GM19328 (cell line): Measurements from ENCODE around the gene DYRK3.
"Not testable (repeated sequence)": the region's sequence is repeated elsewhere in the genome, so short reads cannot be mapped to it uniquely, and the experiment has no call there.

Experiments used
- ATAC-seq: cut with Tn5 transposase; IDR thresholded peaks from one replicate; pipeline ENCODE4 v1.9.1; 2021; ENCODE audit warnings: mild to moderate bottlenecking, moderate library complexity; ENCODE audit not compliant: unreplicated experiment

The DYRK3 gene

DNA sequence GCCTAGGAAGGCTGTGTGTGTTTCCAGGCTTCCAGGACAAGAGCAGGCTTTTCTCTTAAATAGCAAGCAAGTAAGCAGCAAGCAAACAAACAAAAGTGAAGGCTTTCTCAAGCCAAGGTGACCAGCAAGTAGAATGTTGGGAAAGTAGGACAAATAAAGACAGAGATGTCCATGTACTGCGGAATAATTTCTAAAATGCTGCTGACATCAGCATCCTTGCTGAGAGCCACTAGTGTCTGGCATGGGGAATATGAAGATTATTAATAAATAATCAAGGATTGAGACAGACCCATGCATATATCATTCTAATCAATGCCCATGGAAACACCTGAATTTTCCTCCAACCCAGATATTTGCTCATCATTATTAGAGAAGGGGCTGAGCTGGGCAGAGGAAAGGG is 6.4 kb upstream of the DYRK3 start:
- no peak for ATAC-seq

DNA sequence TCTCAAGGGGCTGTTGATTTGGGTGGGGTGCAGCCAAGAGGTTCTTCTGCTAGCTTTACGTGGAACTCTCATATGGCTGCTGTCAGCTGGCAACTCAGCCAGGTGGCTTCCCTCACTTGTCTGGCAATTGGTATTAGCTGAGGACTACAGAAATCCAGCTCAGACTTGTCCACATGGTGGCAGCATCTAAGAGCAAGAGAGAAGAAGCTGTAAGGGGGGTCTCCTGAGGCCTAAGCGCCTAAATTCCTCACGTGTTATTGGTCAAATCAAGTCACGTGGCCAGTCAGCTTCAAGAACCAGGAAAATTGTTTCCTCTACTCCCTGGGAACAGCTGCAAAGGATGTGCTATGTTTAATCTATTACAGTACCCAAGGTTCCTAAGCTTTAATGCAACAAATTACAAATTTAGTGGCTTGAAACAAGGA is 4.2 kb upstream of the DYRK3 start:
- ATAC-seq = no peak

DNA sequence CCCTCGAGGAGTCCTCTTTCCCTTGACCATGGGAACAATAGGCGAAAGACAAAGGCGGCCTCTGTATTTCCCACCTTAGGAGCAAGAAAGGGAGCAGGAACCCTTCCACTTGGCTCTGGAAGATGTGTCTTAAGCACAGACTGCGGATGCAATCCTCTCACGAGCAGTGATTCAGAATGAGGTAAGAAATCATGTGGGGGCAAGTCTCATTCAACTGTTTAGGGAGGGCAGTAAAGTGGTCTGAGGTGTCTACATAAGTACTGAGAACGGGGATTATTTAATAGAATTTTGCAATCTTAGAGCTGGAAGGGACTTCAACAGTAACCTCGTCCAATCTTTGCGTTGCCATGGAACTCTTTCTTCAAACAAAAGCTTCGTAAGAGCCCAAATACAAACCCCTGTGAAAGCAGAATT is 1.6 kb upstream of the DYRK3 start:
- no peak for ATAC-seq

DNA sequence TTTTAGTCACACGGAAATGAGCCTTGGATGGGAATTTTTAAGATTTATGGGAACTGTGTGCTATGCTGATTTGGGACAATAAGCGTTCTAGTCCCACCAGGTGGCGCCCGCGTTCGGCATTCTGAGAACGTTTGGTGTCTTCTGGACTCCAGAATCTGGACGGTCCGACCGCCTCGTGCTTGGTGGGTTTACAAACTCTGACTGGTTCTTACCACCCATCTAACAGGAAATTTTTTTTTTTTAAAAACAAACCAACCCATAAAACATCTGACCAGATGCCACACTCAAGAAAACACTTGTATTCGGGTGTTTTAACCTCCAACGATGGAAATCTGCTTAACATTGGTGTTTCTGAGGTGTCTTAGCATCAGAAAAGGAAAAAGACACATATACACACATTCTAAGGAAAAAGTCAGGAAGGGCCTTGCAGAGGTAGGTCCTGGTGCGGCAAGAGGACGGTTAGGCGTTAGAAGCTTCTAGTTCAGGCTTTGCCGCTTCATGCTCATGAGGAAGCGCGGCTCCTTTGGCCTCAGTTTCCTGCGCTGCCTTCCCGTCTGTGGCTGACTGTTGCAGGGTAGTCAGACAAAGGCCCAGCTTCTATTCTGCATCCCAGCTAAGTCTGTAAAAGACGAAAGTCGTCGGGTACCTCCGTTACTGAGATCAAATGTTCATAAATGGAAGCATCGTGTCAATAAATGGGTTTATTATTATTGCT is 814 bp upstream of the DYRK3 start:
- ATAC-seq = no peak

DNA sequence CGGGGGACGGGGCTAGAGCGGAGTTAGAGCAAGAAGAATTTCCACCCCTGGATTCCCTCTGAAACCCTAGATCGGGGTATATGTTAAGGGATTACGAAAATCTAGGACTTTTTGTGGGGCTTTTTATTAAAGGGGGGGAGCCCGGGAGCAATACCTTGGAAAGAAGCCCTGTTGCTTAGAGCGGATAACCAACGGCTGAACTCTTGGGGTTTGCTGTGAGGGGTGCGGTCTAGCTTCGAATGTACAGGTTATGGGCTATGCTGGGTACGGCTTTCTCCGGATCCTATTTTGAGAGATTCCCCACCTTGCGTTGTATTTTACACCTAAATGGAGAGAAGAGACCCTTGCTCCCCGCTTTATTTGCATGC is 626 bp downstream of the DYRK3 start:
- ATAC-seq = no peak

DNA sequence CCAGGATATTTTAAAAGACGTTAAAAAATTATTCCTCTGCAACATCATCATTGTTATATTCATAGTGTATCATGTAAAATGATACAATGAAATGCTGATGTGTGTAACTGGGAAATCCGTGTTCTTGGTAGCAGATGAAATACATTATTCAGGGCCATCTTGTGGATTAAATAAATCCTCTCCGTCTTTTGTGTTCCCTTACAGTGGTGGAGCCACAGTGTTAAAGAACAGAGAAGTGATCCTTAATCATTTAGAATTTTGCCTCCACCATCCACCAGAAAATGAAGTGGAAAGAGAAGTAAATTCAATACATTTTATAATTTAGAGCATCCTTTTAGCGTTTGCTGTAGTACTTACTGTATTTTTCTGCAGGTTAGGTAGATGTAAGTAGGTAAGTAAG is 1.3 kb downstream of the DYRK3 start:
- no peak for ATAC-seq

DNA sequence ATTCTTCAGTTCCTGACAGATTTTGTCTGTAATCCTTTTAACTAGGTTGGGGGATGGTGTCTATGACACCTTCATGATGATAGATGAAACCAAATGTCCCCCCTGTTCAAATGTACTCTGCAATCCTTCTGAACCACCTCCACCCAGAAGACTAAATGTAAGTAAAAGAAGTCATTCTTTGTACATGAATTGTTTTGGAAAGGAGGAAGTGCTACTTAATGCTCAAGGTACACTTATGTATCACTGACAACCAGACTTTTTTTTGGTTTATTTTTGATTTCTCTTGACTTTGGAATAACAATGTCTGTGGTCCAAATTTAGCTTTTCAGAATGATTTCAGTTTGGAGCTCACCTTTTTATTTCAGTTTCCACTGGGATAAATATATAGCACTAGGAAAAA is 2.3 kb downstream of the DYRK3 start:
- ATAC-seq = no peak

DNA sequence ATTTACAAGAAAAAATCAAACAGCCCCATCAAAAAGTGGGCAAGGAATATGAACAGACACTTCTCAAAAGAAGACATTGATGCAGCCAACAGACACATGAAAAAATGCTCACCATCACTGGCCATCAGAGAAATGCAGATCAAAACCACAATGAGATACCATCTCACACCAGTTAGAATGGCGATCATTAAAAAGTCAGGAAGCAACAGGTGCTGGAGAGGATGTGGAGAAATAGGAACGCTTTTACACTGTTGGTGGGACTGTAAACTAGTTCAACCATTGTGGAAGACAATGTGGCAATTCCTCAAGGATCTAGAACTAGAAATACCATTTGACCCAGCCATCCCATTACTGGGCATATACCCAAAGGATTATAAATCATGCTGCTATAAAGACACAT is 6.7 kb downstream of the DYRK3 start:
- ATAC-seq = not testable (repeated sequence)

DNA sequence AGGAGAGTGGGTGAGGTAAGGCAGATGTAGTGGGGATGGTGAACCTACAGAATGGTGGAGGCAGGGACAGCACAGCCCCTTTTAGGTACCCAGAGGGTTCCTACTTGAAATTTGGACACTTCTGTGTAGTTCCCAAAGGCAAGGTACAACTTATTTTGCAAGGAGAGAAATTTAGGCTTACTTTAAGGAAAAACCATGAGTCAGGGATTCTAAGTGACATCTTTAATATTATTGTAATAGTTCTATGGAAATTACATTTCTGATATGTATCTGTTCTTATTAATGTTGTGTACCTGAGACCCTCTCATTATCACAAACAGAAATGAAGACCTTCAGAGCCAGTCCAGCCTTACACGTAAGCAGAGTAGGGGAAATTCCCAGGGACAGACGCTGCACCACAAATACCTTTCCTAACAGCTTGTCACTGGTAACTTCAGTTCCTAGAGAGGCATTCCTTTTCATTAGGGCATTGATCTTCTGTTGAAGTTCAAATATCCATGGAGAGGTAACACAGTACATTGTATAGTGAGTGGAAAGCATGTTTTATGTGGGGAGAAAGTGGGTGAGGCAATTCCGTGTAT is 7.9 kb downstream of the DYRK3 start:
- ATAC-seq = no peak

DNA sequence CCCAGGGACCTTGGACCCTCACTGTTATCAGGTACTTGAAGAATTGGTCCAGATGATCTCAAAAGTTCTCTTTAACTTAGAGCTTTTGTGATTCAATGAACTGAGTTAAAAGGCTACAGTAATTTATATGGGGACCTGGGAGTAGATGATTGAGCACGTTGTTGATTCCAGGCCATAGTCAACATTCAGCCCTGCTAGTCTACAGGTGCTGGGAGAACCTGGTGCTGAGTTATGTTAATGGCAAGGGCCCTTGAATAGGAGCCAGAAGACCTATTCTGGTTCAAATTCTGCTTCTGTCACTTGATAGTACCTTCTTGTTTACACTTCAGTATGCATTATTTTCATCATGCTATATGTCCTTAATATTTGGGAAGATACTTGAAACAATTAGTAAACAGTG is 11.2 kb downstream of the DYRK3 start:
- ATAC-seq = no peak

DNA sequence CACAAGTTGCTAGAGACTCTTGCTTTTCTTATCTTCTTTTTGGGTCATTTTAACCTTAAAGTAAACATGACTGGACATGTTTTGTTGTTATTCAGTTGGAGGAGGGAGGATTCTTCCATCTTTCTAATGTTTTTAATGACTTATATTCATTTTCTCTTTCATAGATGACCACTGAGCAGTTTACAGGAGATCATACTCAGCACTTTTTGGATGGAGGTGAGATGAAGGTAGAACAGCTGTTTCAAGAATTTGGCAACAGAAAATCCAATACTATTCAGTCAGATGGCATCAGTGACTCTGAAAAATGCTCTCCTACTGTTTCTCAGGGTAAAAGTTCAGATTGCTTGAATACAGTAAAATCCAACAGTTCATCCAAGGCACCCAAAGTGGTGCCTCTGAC is 11.9 kb downstream of the DYRK3 start:
- ATAC-seq = no peak

DNA sequence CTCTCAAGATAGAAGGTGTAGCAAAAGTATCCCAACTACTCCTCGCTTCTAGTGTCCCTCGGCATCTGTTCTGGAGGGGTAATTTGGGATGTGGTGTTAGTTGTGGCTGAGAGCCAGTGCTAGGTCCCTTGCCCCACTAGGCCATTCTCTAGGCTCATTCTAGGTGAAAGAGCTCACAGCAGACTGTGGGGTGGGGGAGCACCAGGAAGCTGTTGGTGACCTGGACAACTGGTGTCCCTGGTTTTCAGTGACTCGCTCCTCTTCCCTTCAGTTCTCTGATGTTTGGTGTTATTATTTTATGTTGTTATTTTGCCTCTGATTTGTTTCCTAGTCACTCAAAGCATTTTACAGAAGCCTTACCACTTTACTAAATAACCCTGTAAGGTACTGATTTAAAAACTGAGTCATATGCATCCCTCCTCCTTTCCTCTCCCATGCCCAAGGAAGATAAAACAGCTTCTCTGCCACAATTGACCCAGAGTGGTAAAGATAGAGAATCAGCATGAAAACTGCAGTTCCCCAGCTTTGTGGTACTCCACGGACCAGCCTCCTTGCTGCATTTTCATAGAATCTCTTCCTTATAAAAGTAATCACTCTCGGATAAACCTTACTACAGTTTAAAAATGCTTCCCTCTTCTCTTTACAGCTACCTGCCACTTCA is 14.1 kb downstream of the DYRK3 start:
- ATAC-seq = no peak

DNA sequence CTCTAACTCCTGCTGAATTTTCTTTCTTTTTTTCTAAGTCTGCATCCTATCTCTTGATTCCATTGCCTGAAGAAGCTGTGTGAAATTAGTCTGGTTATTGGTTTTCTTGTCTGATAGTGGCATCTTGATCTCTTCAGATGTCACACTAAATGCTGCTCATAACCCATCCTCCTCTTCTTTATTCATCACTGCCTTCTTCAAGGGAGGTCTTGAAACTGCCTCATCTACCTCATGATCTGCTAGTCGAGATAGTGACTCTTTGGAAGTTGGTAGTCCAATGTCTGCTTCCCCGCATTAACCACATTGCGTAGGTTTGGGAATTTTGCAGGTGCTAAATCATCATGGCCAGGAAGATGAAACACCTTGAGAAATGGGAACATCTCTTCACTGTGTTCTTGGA is 15.7 kb downstream of the DYRK3 start:
- no peak for ATAC-seq

DNA sequence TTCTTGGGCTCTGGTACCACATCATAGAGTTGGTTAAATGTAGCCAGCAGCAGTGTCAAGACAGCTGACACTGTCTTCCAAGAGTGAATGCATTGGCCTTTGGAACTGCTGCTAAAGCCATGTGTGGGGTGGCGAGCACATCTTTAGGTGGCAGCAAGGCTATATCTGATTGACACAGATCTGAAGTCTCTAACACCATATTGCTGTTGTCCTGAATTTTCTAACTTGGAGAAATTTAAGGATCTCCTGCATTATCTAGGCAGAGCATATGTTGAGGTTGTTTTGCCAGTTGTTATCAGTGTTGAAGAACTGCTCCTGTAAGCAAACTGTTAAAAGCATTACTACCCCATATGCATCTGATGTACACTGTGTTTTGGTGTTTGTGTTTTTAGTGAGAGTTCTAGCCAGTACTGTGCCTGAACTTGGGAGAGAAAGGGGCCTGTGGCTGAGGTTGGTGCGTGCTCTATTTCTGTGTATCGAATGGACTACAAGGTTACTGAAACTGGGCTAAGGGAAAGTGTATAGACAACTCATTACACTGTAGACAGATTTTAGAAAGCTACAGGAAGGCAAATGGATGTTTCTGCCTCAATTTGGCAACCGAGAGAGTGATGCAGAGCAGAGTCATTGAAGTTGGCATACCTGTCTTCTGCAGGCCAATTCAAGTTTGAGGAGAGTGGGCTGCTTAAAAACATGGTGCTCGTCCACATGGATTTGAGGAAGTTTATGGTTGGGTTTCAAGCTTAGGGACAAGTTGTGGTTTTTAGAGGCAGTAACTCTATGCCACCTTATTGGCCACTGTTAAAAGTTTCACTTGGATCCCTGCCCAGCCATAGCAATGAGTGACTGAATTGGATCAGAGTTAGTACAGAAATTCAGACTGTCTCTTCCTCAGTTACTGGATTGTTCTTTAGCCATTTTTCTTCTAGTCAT is 16.9 kb downstream of the DYRK3 start:
- ATAC-seq = no peak

DNA sequence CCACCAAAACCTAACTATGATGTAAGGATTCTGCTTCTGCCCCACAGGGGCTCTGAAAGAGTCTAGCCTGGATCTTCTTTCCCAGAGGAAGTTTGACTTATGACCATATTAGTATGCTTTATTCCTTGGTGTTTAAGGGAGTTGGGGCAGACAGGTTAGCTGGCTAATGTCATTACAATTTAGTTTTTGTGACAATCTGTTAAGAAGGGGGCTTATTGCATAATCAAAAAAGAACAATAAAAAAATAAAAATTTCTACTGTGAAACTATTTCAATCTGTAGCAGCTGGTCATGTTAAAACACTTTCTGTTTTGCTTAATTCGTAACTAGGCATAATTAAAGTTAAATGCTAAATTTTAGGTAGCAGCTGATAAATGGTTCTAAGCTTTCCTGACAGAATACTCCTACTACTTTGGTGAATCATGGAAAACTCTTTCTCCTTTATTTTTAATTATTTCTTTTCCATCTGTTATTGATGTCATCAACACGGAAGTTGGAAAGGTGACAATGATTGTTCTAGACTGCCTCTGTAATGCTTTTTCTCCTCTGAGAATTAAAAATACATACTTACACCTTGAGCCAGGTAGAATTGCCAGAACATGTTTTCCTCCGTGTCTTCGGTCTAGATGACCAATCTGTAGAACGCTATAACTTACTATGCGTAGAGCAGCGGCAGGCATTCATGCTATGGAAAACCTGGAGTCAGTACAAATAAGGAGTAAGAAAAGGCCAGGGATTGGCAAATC is 18.6 kb downstream of the DYRK3 start:
- no peak for ATAC-seq

DNA sequence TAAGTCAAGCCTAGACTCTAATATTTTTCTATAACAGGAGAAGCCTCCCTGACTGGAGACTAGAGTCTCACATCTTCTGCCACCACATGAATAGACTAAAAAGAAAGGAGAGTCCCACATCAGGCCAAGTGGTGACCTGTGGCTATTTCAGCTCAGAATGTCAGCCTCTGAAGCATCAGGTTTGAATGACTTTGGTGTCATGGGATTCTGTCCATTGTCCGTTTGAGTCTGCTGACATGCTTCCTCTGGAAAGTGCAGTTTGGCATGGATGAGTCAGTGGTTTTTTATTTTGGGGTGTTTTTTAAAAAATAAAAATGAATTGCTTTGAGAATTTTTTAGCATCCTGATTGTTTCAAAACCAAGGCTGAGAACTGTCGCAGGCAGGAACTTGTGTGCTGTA is 19.5 kb downstream of the DYRK3 start:
- no peak for ATAC-seq

DNA sequence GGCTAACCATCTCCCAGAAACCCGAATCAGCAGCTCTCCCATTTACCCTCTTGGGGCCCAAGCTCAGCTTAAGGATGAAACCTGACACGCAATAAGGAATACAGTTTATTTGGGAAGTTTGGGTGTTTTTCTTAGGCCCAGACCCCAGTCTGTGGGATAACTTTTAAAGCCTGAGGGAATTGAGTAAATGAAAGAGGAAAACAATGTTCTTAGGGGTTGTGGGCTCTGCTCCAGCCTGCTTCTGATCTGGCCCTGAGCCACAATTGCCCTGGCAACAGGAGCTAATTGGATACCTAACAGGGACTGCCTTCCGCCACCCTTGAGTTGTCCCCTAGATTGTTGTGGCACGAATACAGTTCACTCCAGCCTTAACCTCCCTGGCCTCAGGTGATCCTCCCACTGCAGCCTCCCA is 20.1 kb downstream of the DYRK3 start:
- no peak for ATAC-seq

DNA sequence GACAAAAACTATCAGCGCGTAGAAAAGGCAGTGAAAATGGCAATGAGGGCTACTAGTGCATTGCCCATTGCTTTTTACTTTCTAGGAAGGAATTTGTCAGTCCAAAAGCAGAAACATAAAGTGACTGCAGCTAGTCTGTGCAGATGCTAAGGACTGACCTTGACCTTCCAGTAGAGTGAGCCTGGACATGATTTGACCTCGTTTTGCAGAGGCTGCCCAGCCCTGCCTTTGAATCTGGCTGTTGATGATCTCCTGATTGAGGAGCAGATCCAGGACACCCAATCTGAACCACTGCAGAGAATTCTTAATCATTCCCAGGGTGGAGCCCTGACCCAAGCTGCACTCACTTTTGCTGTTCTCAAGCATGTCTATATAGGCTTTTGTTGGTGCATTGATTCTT is 21.6 kb downstream of the DYRK3 start:
- no peak for ATAC-seq

DNA sequence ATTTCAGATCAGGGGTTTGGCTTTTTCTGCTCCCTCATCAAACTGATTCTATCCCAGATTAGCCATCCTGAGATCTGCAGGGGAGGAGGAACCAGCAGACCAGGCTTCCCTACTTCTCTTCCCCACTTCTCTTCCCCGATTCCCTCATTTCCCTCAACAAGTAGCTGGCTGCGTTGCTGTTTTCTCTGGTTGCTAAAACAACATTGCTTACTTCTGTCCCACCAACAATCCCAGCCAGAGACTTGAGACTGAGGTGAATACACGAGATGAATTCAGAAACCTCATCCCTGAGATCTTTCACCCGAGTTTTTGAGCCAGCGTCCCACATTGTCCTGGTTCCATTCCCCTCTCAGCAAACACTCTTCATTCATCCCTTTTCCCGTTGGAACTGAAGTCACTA is 22.4 kb downstream of the DYRK3 start:
- ATAC-seq = no peak

DNA sequence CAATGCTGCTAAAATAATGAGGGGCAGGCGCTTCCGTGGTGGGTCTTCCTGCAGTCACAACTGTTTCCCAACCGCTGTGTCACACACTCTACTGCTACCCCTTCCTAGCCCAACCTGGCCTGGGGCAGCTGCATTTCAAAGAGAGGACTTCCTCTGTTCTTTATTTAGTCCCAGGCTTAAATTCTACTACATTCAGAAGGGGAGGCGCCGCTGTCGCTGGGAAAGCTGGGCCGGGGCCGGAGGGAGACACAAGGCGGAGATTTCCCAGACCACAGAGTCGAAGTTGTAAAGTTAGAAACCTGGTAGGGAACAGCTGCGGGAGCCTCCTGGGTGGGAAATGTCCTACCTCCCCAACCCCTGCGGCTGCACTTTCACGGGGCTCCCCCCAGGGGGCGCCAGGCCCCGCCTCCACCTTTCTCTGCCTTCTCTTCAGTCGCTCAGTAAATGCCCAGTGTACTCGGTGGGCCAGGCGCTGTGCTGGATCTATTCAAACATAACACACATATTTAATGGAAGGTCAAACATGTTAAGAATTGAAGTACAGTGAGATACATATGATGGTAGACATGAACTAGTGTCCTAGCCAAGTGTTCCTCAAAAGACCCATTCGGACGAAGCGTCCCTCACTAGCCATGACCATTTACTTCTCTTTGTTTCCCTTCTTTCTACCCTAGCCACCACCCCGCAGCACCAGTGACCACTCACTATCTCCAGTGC is 23.1 kb downstream of the DYRK3 start:
- no peak for ATAC-seq
